ENCODE data around the gene ZMYND10. TPM values are rescaled to one million over a fixed set of nuclear protein-coding genes. Genes with fewer than 3 reads are reported as not detected.

The ZMYND10 gene
- total RNA-seq, 2 experiments from 2014 or later = 1.7 to 2.8 TPM

GRCh38 chr3:50383750-50384149 is 38.2 kb upstream of the ZMYND10 start:
- POLR2A ChIA-PET = no interaction called here
- Histone ChIP-seq H3K4me1 (ENCODE audit: insufficient read depth, low read length, poor library complexity, severe bottlenecking) (no peaks in the 10 kb centered on the region), H3K27ac (ENCODE audit: low read depth, low read length, poor library complexity, severe bottlenecking) (no peak overlapping the region), H3K9me2 (ENCODE audit: insufficient read depth, low read length) (no peaks in the 10 kb centered on the region), H4K20me1 (ENCODE audit: insufficient read depth, low read length) (no peaks in the 10 kb centered on the region), H3K79me2 (ENCODE audit: insufficient read depth, low read depth, low read length) (no peaks in the 10 kb centered on the region), H3K9me3 (ENCODE audit: low read length) (no peaks in the 10 kb centered on the region), H2AFZ (ENCODE audit: low read length) (no peak overlapping the region), H3K4me2 (ENCODE audit: low read length) (no peak overlapping the region), H3K36me3 (ENCODE audit: insufficient read depth, low read length) (no peaks in the 10 kb centered on the region), H3K4me3 (ENCODE audit: low read depth, low read length, poor library complexity, severe bottlenecking) (no peak overlapping the region)
- intact Hi-C loops (cut with micrococcal nuclease; ENCODE audit: unreplicated experiment) = no loop called here
- CTCF ChIA-PET (ENCODE audit: unreplicated experiment) = no interaction called here
- no TSS peak for BruUV-seq (replicated peaks)
- no peak for DNase-seq (ENCODE audit: low spot score)
- TF ChIP-seq EZH2phosphoT487 (IDR thresholded peaks at IDR 0.05; ENCODE audit: borderline replicate concordance, low read depth, low read length) (no peak), CTCF (conservative IDR thresholded peaks at IDR 0.05; ENCODE audit: low read length) (no peak)

GRCh38 chr3:50382722-50383121 is 37.2 kb upstream of the ZMYND10 start:
- POLR2A ChIA-PET = no interaction called here
- Histone ChIP-seq H3K36me3 (ENCODE audit: insufficient read depth, low read length) (no peaks in the 10 kb centered on the region), H3K4me2 (ENCODE audit: low read length) (no peak overlapping the region), H4K20me1 (ENCODE audit: insufficient read depth, low read length) (no peaks in the 10 kb centered on the region), H3K4me1 (ENCODE audit: insufficient read depth, low read length, poor library complexity, severe bottlenecking) (no peaks in the 10 kb centered on the region), H2AFZ (ENCODE audit: low read length) (no peak overlapping the region), H3K9me3 (ENCODE audit: low read length) (no peaks in the 10 kb centered on the region), H3K79me2 (ENCODE audit: insufficient read depth, low read depth, low read length) (no peaks in the 10 kb centered on the region), H3K9me2 (ENCODE audit: insufficient read depth, low read length) (no peaks in the 10 kb centered on the region), H3K27ac (ENCODE audit: low read depth, low read length, poor library complexity, severe bottlenecking) (no peak overlapping the region), H3K4me3 (ENCODE audit: low read depth, low read length, poor library complexity, severe bottlenecking) (no peak overlapping the region)
- CTCF ChIA-PET (ENCODE audit: unreplicated experiment) = no interaction called here
- no peak for TF ChIP-seq EZH2phosphoT487 (IDR thresholded peaks at IDR 0.05; ENCODE audit: borderline replicate concordance, low read depth, low read length)
- TF ChIP-seq CTCF (conservative IDR thresholded peaks at IDR 0.05; ENCODE audit: low read length) = no peak
- intact Hi-C loops (cut with micrococcal nuclease; ENCODE audit: unreplicated experiment) = no loop called here
- DNase-seq (ENCODE audit: low spot score) = no peak
- no TSS peak for BruUV-seq (replicated peaks)

GRCh38 chr3:50381383-50381782 is 35.9 kb upstream of the ZMYND10 start:
- CTCF ChIA-PET (ENCODE audit: unreplicated experiment) = no interaction called here
- no peaks in the 10 kb centered on the region for H3K4me1 ChIP-seq (ENCODE audit: insufficient read depth, low read length, poor library complexity, severe bottlenecking)
- no peaks in the 10 kb centered on the region for H3K36me3 ChIP-seq (ENCODE audit: insufficient read depth, low read length)
- no peaks in the 10 kb centered on the region for H3K9me3 ChIP-seq (ENCODE audit: low read length)
- H2AFZ ChIP-seq (ENCODE audit: low read length) = no peak overlapping the region
- H3K4me2 ChIP-seq (ENCODE audit: low read length) = no peak overlapping the region
- H3K27ac ChIP-seq (ENCODE audit: low read depth, low read length, poor library complexity, severe bottlenecking) = no peak overlapping the region
- POLR2A ChIA-PET = interaction anchor here (0.6 kb wide), 1 partner anchor 213 kb away, joined by 3 read pairs; no protein-coding TSS in a partner anchor
- DNase-seq (ENCODE audit: low spot score) = no peak
- TF ChIP-seq CTCF (conservative IDR thresholded peaks at IDR 0.05; ENCODE audit: low read length) = no peak
- no peak for TF ChIP-seq EZH2phosphoT487 (IDR thresholded peaks at IDR 0.05; ENCODE audit: borderline replicate concordance, low read depth, low read length)
- H3K9me2 ChIP-seq (ENCODE audit: insufficient read depth, low read length) = no peaks in the 10 kb centered on the region
- no peaks in the 10 kb centered on the region for H3K79me2 ChIP-seq (ENCODE audit: insufficient read depth, low read depth, low read length)
- no TSS peak for BruUV-seq (replicated peaks)
- intact Hi-C loops (cut with micrococcal nuclease; ENCODE audit: unreplicated experiment) = no loop called here
- H4K20me1 ChIP-seq (ENCODE audit: insufficient read depth, low read length) = no peaks in the 10 kb centered on the region
- H3K4me3 ChIP-seq (ENCODE audit: low read depth, low read length, poor library complexity, severe bottlenecking) = no peak overlapping the region

Data from OCI-LY7 (cell line).